Liver (tissue), 3 donors: ENCODE results near the gene TRAK1.

Source experiments
- JUND ChIP-seq, 2 donors: IDR thresholded peaks; 2 replicates each; pipeline ENCODE4 v1.6.1; 2016; ENCODE audit warnings: antibody characterized with exemption in 2 of 2
- SP1 ChIP-seq: IDR thresholded peaks from 2 replicates; pipeline ENCODE4 v1.6.1; 2018; ENCODE audit warnings: antibody characterized with exemption, mild to moderate bottlenecking
- TF ChIP-seq, protein P1 (sequence below): fragments of 150-350 bp; IDR thresholded peaks from 2 replicates; pipeline ENCODE4 v1.5.1; 2017; ENCODE audit warnings: improper control_type of control experiment, low read depth, low read length; ENCODE audit not compliant: missing input control
- TF ChIP-seq, protein P2 (sequence below): IDR thresholded peaks from 2 replicates; pipeline ENCODE4 v1.6.1; 2016; ENCODE audit warnings: antibody characterized with exemption, mild to moderate bottlenecking
- donor health status: healthy.
- donor health status: healthy.

DNA sequence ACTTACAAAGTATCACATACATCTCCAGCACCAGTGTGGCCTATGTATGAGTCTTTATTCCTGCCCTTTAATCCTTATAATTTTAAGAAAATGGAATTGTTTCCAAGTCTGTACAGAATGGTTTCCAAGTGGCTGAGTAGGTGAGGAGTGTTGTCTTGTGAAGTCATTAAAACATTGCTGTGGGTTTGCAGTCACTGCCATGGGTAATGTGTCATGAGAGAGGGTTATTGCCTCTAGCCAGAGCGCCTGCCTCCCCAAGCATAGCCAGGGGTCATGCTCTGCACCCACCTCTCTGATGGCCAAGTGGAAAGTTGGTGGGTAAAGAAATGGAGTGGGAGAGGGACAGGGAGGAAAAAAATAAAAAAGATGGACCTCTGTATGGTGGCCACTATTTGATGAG is 25.3 kb downstream of the TRAK1 start:
- no peak for TF ChIP-seq JUND (IDR thresholded peaks at IDR 0.05)
- TF ChIP-seq, protein P1, sequence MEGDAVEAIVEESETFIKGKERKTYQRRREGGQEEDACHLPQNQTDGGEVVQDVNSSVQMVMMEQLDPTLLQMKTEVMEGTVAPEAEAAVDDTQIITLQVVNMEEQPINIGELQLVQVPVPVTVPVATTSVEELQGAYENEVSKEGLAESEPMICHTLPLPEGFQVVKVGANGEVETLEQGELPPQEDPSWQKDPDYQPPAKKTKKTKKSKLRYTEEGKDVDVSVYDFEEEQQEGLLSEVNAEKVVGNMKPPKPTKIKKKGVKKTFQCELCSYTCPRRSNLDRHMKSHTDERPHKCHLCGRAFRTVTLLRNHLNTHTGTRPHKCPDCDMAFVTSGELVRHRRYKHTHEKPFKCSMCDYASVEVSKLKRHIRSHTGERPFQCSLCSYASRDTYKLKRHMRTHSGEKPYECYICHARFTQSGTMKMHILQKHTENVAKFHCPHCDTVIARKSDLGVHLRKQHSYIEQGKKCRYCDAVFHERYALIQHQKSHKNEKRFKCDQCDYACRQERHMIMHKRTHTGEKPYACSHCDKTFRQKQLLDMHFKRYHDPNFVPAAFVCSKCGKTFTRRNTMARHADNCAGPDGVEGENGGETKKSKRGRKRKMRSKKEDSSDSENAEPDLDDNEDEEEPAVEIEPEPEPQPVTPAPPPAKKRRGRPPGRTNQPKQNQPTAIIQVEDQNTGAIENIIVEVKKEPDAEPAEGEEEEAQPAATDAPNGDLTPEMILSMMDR = no peak
- TF ChIP-seq, protein P2, sequence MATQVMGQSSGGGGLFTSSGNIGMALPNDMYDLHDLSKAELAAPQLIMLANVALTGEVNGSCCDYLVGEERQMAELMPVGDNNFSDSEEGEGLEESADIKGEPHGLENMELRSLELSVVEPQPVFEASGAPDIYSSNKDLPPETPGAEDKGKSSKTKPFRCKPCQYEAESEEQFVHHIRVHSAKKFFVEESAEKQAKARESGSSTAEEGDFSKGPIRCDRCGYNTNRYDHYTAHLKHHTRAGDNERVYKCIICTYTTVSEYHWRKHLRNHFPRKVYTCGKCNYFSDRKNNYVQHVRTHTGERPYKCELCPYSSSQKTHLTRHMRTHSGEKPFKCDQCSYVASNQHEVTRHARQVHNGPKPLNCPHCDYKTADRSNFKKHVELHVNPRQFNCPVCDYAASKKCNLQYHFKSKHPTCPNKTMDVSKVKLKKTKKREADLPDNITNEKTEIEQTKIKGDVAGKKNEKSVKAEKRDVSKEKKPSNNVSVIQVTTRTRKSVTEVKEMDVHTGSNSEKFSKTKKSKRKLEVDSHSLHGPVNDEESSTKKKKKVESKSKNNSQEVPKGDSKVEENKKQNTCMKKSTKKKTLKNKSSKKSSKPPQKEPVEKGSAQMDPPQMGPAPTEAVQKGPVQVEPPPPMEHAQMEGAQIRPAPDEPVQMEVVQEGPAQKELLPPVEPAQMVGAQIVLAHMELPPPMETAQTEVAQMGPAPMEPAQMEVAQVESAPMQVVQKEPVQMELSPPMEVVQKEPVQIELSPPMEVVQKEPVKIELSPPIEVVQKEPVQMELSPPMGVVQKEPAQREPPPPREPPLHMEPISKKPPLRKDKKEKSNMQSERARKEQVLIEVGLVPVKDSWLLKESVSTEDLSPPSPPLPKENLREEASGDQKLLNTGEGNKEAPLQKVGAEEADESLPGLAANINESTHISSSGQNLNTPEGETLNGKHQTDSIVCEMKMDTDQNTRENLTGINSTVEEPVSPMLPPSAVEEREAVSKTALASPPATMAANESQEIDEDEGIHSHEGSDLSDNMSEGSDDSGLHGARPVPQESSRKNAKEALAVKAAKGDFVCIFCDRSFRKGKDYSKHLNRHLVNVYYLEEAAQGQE = no peak
- TF ChIP-seq SP1 = no peak
